GM12864 (cell line): ENCODE measurements around the gene FRMD1.
"Not testable (repeated sequence)": the region's sequence is repeated elsewhere in the genome, so short reads cannot be mapped to it uniquely, and the experiment has no call there.

ENCODE experiments used
- DNase-seq: peaks from one replicate; pipeline ENCODE4 v3.0.0-alpha.2; 2011; ENCODE audit warnings: low read depth
- H3K4me3 ChIP-seq: 2 replicates; pipeline ENCODE4 v1.5.1; 2011; ENCODE audit warnings: mild to moderate bottlenecking, low read depth, low read length, control low read depth
- CTCF ChIP-seq: IDR thresholded peaks from 2 replicates; pipeline ENCODE4 v1.5.1; 2011; ENCODE audit warnings: low read depth, mild to moderate bottlenecking, moderate library complexity, low read length, control low read depth, inconsistent platforms; ENCODE audit errors: missing control alignments

The FRMD1 gene

DNA sequence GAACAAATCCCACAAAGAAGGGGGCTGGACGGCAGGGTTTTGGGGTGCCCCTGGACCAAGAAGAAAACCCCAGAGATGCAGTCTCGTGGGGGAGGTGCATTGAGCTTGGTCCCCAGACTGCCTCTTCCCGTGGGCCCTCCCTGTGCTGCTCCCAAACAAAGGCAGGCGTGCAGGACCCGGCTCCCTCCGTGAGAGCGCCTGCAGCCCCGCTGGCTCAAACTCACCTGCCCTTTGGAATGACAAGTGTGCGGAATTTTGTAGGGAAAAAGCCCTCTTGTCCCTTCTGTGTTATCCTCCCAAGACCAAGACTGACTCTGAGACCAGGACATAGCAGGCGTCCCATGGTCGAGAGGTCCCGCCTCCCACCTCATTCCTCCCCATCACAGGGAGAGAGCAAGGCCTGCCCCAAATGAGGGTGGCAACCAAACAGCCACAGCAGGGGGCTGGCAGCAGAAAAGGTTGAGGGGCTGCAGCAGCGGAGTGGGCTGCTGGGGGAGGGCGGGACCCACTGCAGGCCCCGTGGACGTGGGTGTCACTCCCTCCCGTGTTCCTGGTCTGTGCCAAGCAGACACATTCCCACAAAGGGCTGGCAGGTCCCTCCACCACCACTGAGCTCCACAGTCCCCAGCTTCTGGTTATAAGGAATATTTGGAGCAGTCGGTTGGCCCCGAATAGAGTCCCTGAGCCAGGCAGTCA lies 5.6 kb upstream of the FRMD1 start:
- H3K4me3 ChIP-seq = no peak overlapping the region
- TF ChIP-seq CTCF = no peak
- DNase-seq = no peak

GRCh38 chr6:168083514-168083885 lies 4.5 kb upstream of the FRMD1 start:
- no peak overlapping the region for H3K4me3 ChIP-seq
- no peak for DNase-seq
- no peak for TF ChIP-seq CTCF

GRCh38 chr6:168082860-168083513 lies 4.0 kb upstream of the FRMD1 start:
- no peak overlapping the region for H3K4me3 ChIP-seq
- DNase-seq = no peak
- no peak for TF ChIP-seq CTCF

DNA sequence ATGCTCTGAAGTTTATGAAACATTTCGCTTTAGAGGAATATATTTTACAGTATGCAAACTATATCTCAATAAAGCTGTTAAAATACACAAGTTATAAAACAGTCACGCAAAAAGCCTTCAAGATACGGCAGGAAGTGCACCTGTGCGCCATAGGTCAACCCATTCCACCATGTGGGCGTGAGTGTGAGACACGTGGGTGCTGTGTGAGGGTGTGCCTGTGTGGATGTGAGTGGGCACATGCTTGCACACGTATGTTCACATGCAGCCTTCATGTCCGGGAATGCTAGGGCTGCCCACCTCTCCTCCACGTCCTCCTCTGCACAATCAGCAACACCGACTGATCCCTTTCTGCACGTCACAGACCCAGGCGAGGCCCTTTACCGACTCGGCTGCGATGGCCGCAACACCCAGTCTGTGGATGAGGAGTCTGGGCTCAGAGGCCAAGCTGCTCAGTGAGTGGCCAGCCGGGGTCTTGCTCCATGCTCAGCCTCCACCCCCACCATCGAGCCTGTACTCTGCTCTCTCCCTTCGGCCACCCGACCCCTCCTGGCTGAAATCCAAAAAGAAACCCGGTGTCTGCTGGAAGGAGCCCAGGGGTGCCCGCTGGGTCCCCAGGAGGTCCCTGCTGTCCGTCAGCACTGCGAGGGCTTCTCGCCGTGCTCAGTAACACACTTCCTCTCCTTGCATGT lies 3.0 kb upstream of the FRMD1 start:
- DNase-seq = no peak
- no peak overlapping the region for H3K4me3 ChIP-seq
- TF ChIP-seq CTCF = no peak

DNA sequence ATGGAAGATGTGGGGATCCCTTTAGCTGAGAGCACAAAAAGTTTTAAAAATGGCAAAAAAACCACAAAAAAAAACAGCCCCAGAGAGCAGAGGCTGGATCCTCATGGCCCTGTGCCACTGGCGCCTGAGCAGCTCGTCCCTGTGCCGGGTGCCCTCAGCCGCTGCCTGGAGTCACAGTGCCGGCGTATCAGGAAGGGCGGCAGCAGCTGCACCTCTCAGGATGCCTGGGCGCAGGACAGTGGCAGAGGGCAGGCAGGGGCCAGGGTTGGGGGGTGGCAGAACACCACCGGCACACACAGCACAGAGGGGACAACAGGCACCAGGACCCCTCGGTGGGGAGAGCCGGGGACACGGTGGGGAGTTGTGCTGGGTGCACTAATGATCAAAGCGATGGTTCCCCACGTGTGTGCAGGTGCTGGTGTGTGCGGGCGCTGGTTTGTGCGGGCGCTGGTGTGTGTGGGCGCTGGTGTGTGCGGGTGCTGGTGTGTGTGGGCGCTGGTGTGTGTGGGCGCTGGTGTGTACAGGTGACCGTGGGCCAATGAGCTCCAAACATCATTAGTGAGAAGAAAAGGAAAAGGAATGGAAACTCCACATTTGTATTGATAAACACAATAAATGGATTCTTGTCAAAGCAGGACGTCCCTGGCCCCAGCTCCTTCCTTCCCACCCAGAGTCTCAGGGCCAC lies 1.5 kb upstream of the FRMD1 start:
- no peak for DNase-seq
- TF ChIP-seq CTCF = no peak

DNA sequence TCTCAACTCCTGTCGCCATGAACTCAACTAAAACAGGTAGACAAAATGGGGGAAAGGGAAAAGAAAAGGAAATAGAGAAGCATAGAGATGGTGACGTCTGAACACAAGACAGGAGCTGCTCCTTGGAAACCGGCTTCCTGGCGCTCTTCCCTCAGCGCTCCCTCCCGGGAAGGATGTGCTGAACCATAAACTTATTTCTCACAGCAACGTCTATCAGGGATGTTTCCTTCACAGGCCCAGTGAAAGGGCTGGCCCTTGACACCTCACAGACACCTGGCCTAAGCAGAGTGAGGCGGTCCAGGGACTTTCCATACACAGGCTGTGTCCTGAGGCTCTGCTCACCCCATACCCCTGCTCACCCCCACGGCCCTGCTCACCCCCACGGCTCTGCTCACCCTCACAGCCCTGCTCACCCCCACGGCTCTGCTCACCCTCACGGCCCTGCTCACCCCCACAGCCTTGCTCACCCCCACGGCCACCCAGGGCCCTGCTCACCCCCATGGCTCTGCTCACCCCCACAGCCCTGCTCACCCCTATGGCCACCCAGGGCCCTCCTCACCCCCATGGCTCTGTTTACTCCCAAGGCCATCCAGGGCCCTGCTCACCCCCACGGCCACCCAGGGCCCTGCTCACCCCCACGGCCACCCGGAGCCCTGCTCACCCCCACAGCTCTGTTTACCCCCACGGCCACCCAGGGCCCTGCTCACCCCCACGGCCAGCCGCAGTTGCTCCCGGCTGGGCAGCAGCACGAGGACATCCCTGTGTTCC lies 653 bp downstream of the FRMD1 start:
- H3K4me3 ChIP-seq = no peak overlapping the region
- DNase-seq = no peak
- TF ChIP-seq CTCF = no peak

More for the DNA sequence above, 1.5 kb upstream of the FRMD1 start:
- H3K4me3 ChIP-seq = no peak overlapping the region

GRCh38 chr6:168077401-168077800 lies 1.6 kb downstream of the FRMD1 start:
- not testable (repeated sequence) for H3K4me3 ChIP-seq, DNase-seq
